Measurements from ENCODE around the gene SAMD8. TPM values are rescaled to one million over a fixed set of nuclear protein-coding genes. Genes with fewer than 3 reads are reported as not detected.

SAMD8 gene
- polyA plus RNA-seq, 3 donors: 3.0 to 14.1 (median 10.9) TPM

GRCh38 chr10:75081379-75081778 lies 30.1 kb upstream of the SAMD8 start:
- H3K27ac ChIP-seq (ENCODE audit: low read depth, low read length): no peak overlapping the region
- 96 to 99% (median 97%) methylated on average over 5 of the region's 5 CpGs for WGBS, 3 donors

GRCh38 chr10:75083972-75084833 lies 27.3 kb upstream of the SAMD8 start:
- no peak overlapping the region for H3K27ac ChIP-seq (ENCODE audit: low read depth, low read length)
- WGBS, 3 donors: 67 to 84% (median 68%) methylated on average over 10 of the region's 10 CpGs

- WGBS, 3 donors: 94 to 97% (median 95%) methylated on average over 19 of the region's 19 CpGs
- H3K27ac ChIP-seq (ENCODE audit: low read depth, low read length): no peak overlapping the region
These were observed 26.5 kb upstream of the SAMD8 start for GRCh38 chr10:75084834-75085384.

- no peak overlapping the region for H3K27ac ChIP-seq (ENCODE audit: low read depth, low read length)
- WGBS, 3 donors: 63 to 94% (median 92%) methylated on average over 9 of the region's 9 CpGs
These were observed 25.1 kb upstream of the SAMD8 start for GRCh38 chr10:75086278-75086934.

- 88 to 100% (median 96%) methylated on average over 2 of the region's 2 CpGs for WGBS, 3 donors
- H3K27ac ChIP-seq (ENCODE audit: low read depth, low read length): no peak overlapping the region
These were observed 22.8 kb upstream of the SAMD8 start for GRCh38 chr10:75088640-75089039.

- H3K27ac ChIP-seq (ENCODE audit: low read depth, low read length): no peak overlapping the region
- 86 to 96% (median 87%) methylated on average over 6 of the region's 6 CpGs for WGBS, 3 donors
These were observed 21.8 kb upstream of the SAMD8 start for GRCh38 chr10:75089634-75090033.

- no peak overlapping the region for H3K27ac ChIP-seq (ENCODE audit: low read depth, low read length)
- 69 to 87% (median 78%) methylated on average over 3 of the region's 3 CpGs for WGBS, 3 donors
These were observed 20.3 kb upstream of the SAMD8 start for GRCh38 chr10:75091146-75091545.

- 82 to 84% (median 82%) methylated on average over 10 of the region's 10 CpGs for WGBS, 3 donors
These were observed 17.0 kb upstream of the SAMD8 start for GRCh38 chr10:75094465-75094864.

GRCh38 chr10:75095631-75096030 lies 15.8 kb upstream of the SAMD8 start:
- H3K27ac ChIP-seq (ENCODE audit: low read depth, low read length): no peak overlapping the region
- WGBS, 3 donors: 85 to 91% (median 90%) methylated on average over 14 of the region's 14 CpGs

More at GRCh38 chr10:75094465-75094864, 17.0 kb upstream of the SAMD8 start:
- H3K27ac ChIP-seq (ENCODE audit: low read depth, low read length): no peak overlapping the region

- no peak overlapping the region for H3K27ac ChIP-seq (ENCODE audit: low read depth, low read length)
These were observed 14.7 kb upstream of the SAMD8 start for GRCh38 chr10:75096749-75097148.

- 91 to 94% (median 93%) methylated on average over 11 of the region's 11 CpGs for WGBS, 3 donors
- H3K27ac ChIP-seq (ENCODE audit: low read depth, low read length): no peak overlapping the region
These were observed 13.7 kb upstream of the SAMD8 start for GRCh38 chr10:75097666-75098285.

GRCh38 chr10:75098902-75099673 lies 12.4 kb upstream of the SAMD8 start:
- 84 to 92% (median 88%) methylated on average over 14 of the region's 14 CpGs for WGBS, 3 donors
- no peak overlapping the region for H3K27ac ChIP-seq (ENCODE audit: low read depth, low read length)

GRCh38 chr10:75099952-75100763 lies 11.3 kb upstream of the SAMD8 start:
- H3K27ac ChIP-seq (ENCODE audit: low read depth, low read length): no peak overlapping the region
- 25 to 30% (median 28%) methylated on average over 17 to 18 of the region's 18 CpGs for WGBS, 3 donors

GRCh38 chr10:75100764-75101291 lies 10.6 kb upstream of the SAMD8 start:
- 66 to 71% (median 69%) methylated on average over 4 of the region's 4 CpGs for WGBS, 3 donors
- H3K27ac ChIP-seq (ENCODE audit: low read depth, low read length): no peak overlapping the region

GRCh38 chr10:75101416-75102251 lies 9.8 kb upstream of the SAMD8 start:
- H3K27ac ChIP-seq (ENCODE audit: low read depth, low read length): no peak overlapping the region
- 96 to 97% (median 96%) methylated on average over 12 of the region's 12 CpGs for WGBS, 3 donors

- 80 to 87% (median 84%) methylated on average over 9 of the region's 9 CpGs for WGBS, 3 donors
- no peak overlapping the region for H3K27ac ChIP-seq (ENCODE audit: low read depth, low read length)
These were observed 8.4 kb upstream of the SAMD8 start for GRCh38 chr10:75102830-75103673.

Measured in adipose tissue (tissue), 3 donors.